ENCODE measurements around the gene CES3. TPM values are rescaled to one million over a fixed set of nuclear protein-coding genes. Genes with fewer than 3 reads are reported as not detected.
A peak's percentile ranks its signal among the peaks of the same experiment; 100 is the strongest.

CES3 gene
- total RNA-seq, 2 experiments from 2014 or later: 1.1 to 1.3 TPM

- no peaks in the 10 kb centered on the region for H3K36me3 Mint-ChIP-seq (ENCODE audit: low read depth)
- ChIA-PET CTCF (interaction anchor here (1.0 to 2.2 kb wide), 7 partner anchors 17 to 170 kb away, joined by 3 to 13 read pairs (median 4); no protein-coding TSS in a partner anchor), POLR2A (interaction anchor here (0.6 to 3.0 kb wide), 8 partner anchors 12 to 524 kb away, joined by 3 to 34 read pairs (median 4); partner anchors contain the start of gene CBFB)
- no peak for TF ChIP-seq CTCF (IDR thresholded peaks at IDR 0.05)
- H3K4me3 ChIP-seq (ENCODE audit: low read length): peak overlapping the region; percentile 42
- peak overlapping the region; percentile 87 for H3K4me3 Mint-ChIP-seq
- no peaks in the 10 kb centered on the region for H3K4me1 Mint-ChIP-seq (ENCODE audit: low read depth)
- ATAC-seq (ENCODE audit: poor library complexity) (no peak), DNase-seq (no peak)
- H3K4me1 ChIP-seq (ENCODE audit: insufficient read depth, low read length): peaks cover 26% of the 10 kb centered on the region
- no peaks in the 10 kb centered on the region for H3K27me3 Mint-ChIP-seq
- no peaks in the 10 kb centered on the region for H3K9me3 ChIP-seq (ENCODE audit: control insufficient read depth in 1 of 2, insufficient read depth in 1 of 2, low read length in 2 of 2)
- H3K36me3 ChIP-seq (ENCODE audit: insufficient read depth, low read length): no peaks in the 10 kb centered on the region
- no peak overlapping the region for H3K27ac ChIP-seq (ENCODE audit: low read depth in 1 of 2, low read length in 2 of 2)
- no peak overlapping the region for H3K27ac Mint-ChIP-seq
- intact Hi-C loops (cut with DNase I, micrococcal nuclease): loop anchor here (5.0 to 10.0 kb wide), 2 partner anchors 170 to 173 kb away; partner anchors contain the start of gene MATCAP1 (in 1 of the 2)
- H3K27me3 ChIP-seq (ENCODE audit: control insufficient read depth in 1 of 2, insufficient read depth in 2 of 2, low read length in 2 of 2): peaks cover 0 to 2% of the 10 kb centered on the region in 2 experiments
- H3K9me3 Mint-ChIP-seq: no peaks in the 10 kb centered on the region
Measured at GRCh38 chr16:67014634-67015312, 53.7 kb downstream of the CES3 start.

- no peak overlapping the region for H3K27ac ChIP-seq (ENCODE audit: low read depth in 1 of 2, low read length in 2 of 2)
- peaks cover 0 to 2% of the 10 kb centered on the region in 2 experiments for H3K27me3 ChIP-seq (ENCODE audit: control insufficient read depth in 1 of 2, insufficient read depth in 2 of 2, low read length in 2 of 2)
- no peak overlapping the region for H3K4me3 ChIP-seq (ENCODE audit: low read length)
- Mint-ChIP-seq H3K36me3 (ENCODE audit: low read depth) (no peaks in the 10 kb centered on the region), H3K27me3 (no peaks in the 10 kb centered on the region), H3K4me3 (no peak overlapping the region), H3K4me1 (ENCODE audit: low read depth) (no peaks in the 10 kb centered on the region), H3K27ac (no peak overlapping the region), H3K9me3 (no peaks in the 10 kb centered on the region)
- H3K36me3 ChIP-seq (ENCODE audit: insufficient read depth, low read length): no peaks in the 10 kb centered on the region
- no peak for ATAC-seq (ENCODE audit: poor library complexity)
- CTCF ChIA-PET: interaction anchor here (1.1 kb wide), 1 partner anchor 140 kb away, joined by 7 read pairs; no protein-coding TSS in a partner anchor
- intact Hi-C loops (cut with DNase I, micrococcal nuclease): loop anchor here (5.0 to 10.0 kb wide), 2 partner anchors 169 to 172 kb away; partner anchors contain the start of gene MATCAP1 (in 1 of the 2)
- POLR2A ChIA-PET: interaction anchor here (0.6 kb wide), 1 partner anchor 524 kb away, joined by 3 read pairs; no protein-coding TSS in a partner anchor
- peaks cover 26% of the 10 kb centered on the region for H3K4me1 ChIP-seq (ENCODE audit: insufficient read depth, low read length)
- no peak for DNase-seq
- TF ChIP-seq CTCF (IDR thresholded peaks at IDR 0.05): no peak
- no peaks in the 10 kb centered on the region for H3K9me3 ChIP-seq (ENCODE audit: control insufficient read depth in 1 of 2, insufficient read depth in 1 of 2, low read length in 2 of 2)
Measured at GRCh38 chr16:67015313-67015731, 54.3 kb downstream of the CES3 start.

GRCh38 chr16:67016143-67016542 is 55.1 kb downstream of the CES3 start:
- H3K27ac ChIP-seq (ENCODE audit: low read depth in 1 of 2, low read length in 2 of 2): no peak overlapping the region
- ChIA-PET POLR2A (no interaction called here), CTCF (interaction anchor here (1.1 kb wide), 1 partner anchor 139 kb away, joined by 7 read pairs; no protein-coding TSS in a partner anchor)
- no peaks in the 10 kb centered on the region for H3K36me3 Mint-ChIP-seq (ENCODE audit: low read depth)
- H3K27me3 ChIP-seq (ENCODE audit: control insufficient read depth in 1 of 2, insufficient read depth in 2 of 2, low read length in 2 of 2): peaks cover 0 to 2% of the 10 kb centered on the region in 2 experiments
- no peak overlapping the region for H3K27ac Mint-ChIP-seq
- H3K4me1 Mint-ChIP-seq (ENCODE audit: low read depth): no peaks in the 10 kb centered on the region
- no peak overlapping the region for H3K4me3 ChIP-seq (ENCODE audit: low read length)
- no peaks in the 10 kb centered on the region for H3K9me3 ChIP-seq (ENCODE audit: control insufficient read depth in 1 of 2, insufficient read depth in 1 of 2, low read length in 2 of 2)
- H3K9me3 Mint-ChIP-seq: no peaks in the 10 kb centered on the region
- intact Hi-C loops (cut with DNase I, micrococcal nuclease): loop anchor here (2.0 to 10.0 kb wide), 3 partner anchors 85 to 171 kb away; partner anchors contain the start of gene MATCAP1 (in 1 of the 2)
- ATAC-seq (ENCODE audit: poor library complexity) (no peak), DNase-seq (no peak)
- peaks cover 26% of the 10 kb centered on the region for H3K4me1 ChIP-seq (ENCODE audit: insufficient read depth, low read length)
- H3K27me3 Mint-ChIP-seq: no peaks in the 10 kb centered on the region
- no peaks in the 10 kb centered on the region for H3K36me3 ChIP-seq (ENCODE audit: insufficient read depth, low read length)
- H3K4me3 Mint-ChIP-seq: peak overlapping the region; percentile 8
- no peak for TF ChIP-seq CTCF (IDR thresholded peaks at IDR 0.05)

Data from CD4-positive, alpha-beta T cell (primary cell).